ENCODE data around the gene WNT5B.
"Not testable (repeated sequence)": the region's sequence is repeated elsewhere in the genome, so short reads cannot be mapped to it uniquely, and the experiment has no call there.

WNT5B gene

GRCh38 chr12:1691123-1692007 lies 62.3 kb downstream of the WNT5B start:
- DNase-seq = no peak

DNA sequence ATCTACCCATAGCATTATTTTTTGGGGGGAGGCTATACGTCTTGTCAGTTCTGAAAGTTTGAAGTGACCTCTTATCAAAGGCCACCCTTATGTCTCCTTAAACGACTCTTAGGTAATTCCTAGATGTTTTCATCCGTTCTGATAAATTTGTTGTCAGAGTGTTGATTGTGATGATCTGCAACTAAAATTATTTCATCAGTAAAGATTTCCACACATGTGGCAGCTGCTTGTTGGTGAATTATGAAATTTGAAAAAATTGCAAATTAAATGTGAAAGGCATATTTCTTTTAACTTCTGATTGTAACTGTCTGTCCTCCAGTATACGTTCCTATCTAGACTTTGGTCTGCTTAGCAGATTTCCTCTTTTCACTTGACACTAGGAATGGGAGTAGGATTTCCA lies 63.2 kb downstream of the WNT5B start:
- no peak for DNase-seq

GRCh38 chr12:1692895-1693610 lies 64.0 kb downstream of the WNT5B start:
- DNase-seq = no peak

DNA sequence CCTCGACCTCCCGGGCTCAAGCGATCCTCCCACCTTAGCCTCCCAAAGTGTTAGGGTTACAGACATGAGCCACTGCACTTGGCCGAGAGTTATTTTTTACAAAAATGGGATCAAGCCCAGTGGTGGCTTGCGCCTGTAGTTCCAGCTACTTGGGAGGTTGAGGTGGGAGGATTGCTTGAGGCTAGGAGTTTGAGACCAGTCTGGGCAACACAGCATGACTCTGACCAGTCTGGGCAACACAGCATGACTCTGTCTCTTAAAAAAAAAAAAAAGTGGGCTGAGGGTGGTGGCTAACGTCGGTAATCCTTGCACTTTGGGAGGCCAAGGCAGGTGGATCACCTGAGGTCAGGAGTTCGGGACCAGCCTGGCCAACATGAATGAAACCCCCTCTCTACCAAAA lies 66.1 kb downstream of the WNT5B start:
- not testable (repeated sequence) for DNase-seq

DNA sequence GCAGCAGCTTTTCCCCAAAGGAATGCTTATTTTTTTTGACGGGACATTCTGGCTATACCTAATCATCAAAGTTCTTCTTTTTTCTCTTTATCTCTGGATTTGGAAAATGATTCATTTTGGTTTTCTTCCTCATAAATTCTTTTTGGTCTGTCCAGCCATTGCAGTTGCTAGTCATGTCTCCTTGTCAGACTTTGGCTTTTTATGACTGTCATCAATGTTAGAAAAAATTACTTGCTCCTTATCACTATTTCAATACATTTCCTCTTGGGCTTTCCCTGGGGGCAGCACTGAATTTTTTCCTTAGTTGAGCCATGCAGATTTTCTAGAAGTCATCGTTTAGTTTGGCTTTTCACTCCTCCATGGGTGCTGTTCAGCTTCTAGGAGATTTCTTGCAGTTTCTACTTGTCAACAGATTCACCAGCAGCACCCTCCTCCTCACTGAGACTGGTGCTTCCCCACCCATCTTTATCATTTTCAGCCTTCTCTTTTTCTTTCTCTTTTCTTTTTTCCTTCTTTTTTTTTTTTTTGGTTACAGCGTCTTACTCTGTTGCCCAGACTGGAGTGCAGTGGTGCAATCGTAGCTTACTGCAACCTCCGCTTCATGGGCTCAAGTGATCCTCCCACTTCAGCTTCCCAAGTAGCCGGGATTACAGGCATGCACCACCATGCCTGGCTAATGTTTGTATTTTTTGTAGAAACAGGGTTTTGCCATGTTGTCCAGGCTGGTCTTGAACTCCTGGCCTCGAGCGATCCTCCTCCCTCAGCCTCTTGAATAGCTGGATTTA lies 67.0 kb downstream of the WNT5B start:
- DNase-seq = no peak

- DNase-seq = no peak
Measured at GRCh38 chr12:1696800-1697199, 67.8 kb downstream of the WNT5B start.

Measured in fibroblast of skin of abdomen (primary cell).